Glomerular endothelial cell (primary cell): ENCODE measurements around the gene DSG2. TPM values are rescaled to one million over a fixed set of nuclear protein-coding genes. Genes with fewer than 3 reads are reported as not detected.

Experiments
- DNase-seq: peaks from one replicate; pipeline ENCODE4 v3.0.0-alpha.2; 2011; ENCODE audit warnings: low read depth, low spot score; ENCODE audit errors: extremely low read depth
- total RNA-seq: library from RNA; depleted of rRNA; stranded (reverse); fragments of >200 nt; gene quantifications from 2 replicates; pipeline ENCODE4 v1.2.3, GENCODE V29; 2015

The DSG2 gene
- total RNA-seq, 1 donor from 2014 or later, result 15.5 TPM

DNA sequence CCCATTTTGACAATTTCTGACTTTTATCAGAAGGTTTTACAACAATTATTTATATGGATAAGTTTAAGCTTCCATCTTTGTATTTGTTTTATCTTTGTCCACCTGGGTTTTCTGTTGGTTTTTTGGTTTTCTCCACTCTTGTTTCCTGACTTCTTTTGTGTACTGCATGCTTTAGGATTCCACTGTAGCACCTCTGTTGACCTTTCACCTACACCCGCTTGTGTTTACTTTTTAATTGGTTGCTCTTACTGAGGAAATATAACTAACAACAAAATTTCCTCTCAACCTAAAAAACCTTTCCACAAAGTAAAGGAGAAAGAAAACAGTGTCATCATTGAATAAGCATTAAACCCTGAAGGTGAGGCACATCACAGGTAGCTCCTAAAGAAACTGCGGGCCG lies 53.9 kb downstream of the DSG2 start:
- no peak for DNase-seq

DNA sequence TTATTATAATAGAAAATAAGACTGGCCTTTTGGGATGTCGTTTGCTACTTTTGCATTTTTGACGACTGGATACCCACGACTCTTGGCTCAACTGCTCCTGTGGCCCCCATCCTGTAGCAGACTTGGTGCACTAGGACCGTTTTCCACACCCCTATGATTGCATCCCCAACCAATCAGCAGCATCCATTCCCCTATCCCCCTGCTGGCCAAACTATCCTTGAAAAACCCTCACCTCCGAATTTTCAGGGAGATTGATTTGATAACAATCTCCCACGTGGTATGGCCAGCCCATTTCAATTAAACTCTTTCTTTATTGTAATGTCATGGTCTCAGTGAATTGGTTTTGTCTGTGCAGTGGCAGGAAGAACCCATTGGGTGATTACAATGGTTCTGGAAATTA lies 55.8 kb downstream of the DSG2 start:
- DNase-seq, result no peak

DNA sequence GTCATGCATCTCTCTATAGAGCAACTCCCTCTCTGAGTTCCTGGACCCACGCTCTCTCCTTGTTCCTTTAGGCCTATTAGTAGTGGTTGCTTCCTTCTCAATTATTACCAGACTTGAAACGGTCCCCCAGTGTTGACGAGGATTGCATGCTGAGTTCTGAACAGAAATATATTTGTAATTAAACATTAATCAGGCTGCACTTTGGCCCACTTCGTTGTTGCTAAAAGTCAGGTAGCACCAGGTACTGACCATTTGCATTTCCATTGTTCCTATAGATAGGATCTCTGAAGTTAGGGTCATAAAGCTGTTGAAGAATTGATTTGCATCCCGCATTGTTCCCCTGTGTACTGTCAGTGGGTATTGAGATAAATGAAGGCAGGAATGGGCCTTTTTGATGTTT lies 56.8 kb downstream of the DSG2 start:
- DNase-seq, result no peak

DNA sequence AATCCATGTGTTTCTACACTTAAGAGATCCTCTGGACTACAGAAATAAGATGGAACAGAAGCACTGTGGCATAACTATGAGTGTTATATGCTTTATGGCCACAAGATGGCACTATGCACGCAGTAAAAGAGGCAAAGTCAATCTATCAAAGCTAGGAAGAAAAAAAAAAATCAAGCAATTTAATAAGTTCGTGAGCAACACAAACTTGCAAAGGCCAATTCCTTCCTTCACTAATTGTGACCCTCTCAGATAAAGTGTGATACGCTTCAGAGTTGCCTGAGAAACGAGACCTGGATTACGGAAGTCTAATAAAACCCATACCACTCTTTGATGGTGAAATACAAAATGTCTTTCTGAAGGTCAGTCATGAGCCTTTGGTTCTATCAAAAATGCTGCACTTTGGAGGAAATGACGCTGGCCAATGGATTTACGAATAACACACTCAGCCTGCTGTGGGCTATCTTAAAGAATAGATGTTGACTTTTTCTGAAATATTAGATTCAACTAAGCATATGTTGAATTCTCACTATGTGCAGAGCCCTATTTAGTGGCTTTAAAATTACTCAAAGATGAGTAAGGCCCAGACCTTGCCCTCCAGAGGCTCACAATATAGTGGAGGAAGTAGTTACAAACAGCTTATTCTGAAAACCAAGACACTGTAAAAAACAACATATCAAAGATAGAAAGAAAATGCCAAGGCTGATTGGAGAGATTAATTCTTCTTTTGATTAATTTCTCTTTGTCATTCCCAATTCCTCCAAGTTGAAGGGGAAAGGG lies 58.2 kb downstream of the DSG2 start:
- peak; percentile 51 for DNase-seq

DNA sequence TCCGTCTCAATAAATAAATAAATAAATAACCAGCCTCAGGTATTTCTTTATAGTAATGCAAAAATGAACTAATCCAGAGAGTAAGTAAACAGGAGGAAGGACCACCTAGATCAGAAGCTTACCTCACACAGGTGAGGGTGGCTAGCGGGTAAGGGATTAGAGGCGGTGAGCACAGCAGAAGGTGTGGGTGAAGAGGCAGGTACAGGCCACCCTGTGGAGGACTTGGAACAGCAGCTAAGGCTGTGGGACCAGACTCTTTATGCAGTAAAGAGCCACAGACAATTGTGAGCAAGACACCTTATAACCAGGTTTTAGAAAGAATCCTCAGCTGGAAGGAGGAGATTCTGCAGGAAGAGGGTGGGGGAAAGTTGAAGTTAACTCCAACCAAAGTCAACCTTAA lies 59.5 kb downstream of the DSG2 start:
- DNase-seq, result no peak

DNA sequence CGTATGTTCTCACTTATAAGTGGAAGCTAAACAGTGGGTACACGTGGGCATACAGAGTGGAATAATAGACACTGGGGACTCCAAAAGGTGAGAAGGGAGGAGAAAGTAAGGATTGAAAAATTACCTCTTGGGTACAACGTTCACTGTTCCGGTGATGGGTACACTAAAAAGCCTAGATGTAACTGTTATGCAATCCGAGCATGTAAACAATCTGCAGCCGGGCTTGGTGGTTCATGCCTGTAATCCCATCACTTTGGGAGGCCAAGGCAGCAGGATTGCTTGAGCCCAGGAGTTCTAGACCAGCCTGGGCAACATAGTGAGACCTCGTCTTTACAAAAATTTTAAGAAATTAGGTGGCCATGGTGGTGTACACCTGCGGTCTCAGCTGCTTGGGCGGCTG lies 60.6 kb downstream of the DSG2 start:
- DNase-seq, result no peak

DNA sequence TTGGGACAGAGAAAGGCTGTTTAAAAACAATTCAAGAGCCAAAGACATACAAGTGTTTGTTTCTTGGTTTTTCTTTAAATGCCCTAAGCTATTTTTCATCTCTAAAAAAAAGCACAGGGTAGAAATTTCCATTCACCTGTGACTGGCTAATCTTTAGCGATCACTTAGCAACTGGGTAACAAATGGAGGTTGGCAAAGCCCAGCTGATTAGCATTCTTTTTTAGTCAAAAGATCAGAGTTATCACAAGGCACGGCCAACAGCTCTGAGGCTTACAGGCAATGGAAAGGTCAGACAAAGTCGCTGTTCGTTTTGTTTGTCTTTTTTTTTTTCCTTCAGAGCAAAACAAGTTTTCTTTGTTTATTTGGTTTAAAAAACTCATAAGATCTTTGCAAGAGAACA lies 64.7 kb downstream of the DSG2 start:
- no peak for DNase-seq

DNA sequence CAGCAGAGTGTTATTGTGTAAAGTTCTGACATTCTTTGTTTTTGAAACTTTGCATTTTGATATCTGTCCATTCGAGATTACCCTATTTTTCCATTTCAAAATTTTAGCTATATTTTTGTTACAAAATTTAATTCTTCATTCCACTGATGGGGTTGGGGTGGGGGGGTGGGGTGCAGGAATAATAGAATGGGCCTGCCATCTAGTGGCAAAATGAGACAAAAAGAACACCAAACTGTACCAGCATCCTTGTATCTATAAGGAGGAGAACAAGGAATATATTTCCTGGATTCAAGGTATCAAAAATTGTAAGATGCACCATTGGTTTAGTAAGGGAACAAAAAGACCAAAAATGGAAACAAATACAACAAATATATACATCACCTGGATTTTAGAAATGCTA lies 65.8 kb downstream of the DSG2 start:
- DNase-seq, result no peak

DNA sequence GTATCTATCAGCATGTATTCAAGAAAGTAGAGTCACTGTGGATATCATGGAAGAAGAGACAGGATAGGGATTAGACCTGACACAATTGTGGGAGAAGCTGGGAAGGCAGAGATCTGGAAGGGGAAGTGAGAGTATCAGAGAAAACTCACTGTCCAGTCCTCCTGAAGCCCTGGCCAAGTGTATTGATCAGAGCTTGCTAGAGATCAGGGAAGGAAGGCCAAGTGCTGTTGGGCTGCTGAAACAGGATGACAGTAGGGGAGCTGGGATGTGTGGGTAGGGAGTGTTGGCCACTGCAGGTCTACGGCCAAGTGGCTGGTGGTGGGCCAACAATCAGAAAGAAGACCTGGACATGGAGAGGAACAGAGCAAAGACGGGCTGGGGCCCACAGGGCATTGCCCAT lies 67.4 kb downstream of the DSG2 start:
- no peak for DNase-seq

DNA sequence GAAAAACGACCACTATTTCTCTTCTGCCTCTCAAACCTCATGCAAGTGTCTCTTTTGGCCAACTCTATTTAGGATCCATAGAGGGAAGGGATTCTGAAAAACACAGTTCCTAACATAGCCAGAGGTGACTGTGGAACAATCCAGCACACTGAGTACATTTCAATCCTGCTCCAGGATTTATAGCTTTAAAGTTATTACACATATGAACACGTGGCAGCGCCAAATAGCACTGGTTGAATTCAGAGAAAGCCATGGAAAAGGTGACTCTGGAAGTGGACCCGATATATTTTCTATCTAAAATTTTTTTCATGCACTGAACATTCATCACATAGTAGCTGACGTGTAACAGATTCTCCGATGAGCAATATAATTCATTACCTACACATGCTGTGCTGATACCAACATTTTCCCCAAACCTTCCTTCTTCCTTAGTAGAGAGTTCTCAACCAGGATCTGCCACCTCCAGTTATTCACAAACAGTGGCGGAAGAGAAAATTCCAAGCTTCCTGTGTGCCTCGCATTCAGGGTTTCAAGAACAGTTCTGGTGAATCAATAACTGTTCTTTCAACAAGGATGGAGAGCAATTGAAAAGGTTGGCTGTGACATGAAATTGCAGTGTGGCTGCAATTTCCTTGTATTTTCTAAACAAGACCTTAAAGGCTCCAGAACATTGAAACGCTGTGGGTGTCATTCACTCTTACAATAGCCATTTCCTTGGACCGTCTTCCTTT lies 68.0 kb downstream of the DSG2 start:
- no peak for DNase-seq

DNA sequence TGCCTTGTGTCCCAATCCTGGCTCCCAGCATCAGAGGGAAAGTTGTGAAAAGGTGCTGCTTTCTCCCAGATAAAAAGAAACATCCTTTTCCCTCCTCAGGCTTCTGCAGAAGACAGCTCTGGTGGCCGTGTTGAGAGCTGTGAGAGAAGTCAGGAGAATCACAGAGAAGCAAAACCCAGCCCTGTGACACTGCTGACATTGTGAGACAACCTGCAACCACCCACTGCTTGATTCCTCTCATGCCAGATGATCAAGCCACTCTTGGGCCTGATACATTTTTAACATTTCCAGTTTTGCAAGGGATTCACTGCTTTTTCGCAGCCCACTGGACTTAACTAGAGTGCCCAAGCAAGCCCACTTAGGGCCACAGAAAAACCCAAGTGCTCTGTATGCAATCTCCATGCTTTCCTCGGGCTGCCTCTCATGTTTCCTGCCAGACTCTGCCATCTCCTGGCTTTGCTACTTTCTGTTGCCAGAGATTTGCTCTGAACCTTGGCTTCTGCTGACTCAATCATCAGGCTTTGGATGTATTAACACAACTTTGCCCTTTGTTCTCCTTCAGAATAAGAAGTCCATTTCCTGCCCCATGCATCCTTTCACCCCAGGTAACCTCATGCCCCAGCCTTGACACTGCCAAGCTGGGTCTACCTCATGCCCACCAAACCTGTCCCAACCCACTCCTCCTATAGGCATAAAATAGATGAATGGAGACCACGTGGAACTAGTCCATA lies 68.8 kb downstream of the DSG2 start:
- DNase-seq, result no peak

DNA sequence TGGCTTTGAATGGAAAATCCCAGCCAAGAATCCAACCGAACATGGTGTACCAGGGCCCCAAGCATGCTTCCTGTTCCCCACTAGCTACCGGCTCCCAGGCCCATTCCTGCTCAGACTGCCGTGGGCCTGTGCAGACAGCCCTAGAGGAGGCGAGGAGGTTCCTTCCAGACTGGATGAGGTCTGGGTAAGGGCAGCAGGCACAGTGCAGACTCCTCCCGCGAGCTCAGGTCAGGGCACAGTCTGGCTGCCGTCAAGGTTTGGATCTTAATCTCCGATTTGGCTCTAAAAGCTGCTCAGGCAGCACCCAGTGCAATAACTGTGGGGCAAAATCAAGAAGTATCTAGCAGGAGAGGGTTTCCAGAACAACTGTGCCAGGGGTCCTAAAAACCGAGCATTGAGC lies 74.4 kb downstream of the DSG2 start:
- DNase-seq, result no peak

DNA sequence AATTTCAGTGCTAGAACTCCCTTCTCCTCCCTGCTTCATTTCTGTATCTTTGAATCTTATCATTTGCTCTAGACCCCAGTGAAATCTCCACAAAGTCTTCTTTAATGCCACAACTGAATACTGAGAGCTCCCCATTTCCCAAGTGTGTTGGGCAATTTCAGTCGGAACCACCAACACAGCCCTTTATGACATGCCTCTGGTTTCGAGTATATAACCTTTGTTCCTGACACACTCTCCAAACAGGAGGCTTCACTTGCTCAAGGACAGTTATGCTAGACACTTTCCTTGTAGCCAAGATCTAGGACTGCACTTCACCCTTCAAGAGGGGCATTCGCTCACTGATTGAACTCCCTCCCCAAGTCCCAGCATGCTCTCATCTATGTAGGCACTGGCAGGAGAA lies 75.1 kb downstream of the DSG2 start:
- DNase-seq, result no peak

DNA sequence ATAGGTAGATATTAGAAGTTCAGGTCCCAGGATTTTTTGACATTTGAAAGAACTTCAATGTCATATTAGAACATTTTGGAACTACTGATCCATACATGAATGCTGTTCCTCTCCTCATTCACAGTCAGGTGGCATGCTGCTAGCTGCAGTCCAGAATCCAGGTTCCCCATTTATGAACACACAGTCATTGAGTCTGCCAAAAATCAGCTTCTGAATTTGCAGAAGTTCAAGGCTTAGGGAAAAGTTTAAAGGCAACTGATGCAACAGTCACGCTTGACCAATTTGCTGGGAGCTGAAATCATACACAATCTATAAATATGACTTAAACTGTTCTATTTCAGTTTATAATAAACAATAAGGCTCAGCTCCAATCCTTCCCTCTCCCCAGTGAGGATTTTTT lies 76.4 kb downstream of the DSG2 start:
- DNase-seq, result no peak

DNA sequence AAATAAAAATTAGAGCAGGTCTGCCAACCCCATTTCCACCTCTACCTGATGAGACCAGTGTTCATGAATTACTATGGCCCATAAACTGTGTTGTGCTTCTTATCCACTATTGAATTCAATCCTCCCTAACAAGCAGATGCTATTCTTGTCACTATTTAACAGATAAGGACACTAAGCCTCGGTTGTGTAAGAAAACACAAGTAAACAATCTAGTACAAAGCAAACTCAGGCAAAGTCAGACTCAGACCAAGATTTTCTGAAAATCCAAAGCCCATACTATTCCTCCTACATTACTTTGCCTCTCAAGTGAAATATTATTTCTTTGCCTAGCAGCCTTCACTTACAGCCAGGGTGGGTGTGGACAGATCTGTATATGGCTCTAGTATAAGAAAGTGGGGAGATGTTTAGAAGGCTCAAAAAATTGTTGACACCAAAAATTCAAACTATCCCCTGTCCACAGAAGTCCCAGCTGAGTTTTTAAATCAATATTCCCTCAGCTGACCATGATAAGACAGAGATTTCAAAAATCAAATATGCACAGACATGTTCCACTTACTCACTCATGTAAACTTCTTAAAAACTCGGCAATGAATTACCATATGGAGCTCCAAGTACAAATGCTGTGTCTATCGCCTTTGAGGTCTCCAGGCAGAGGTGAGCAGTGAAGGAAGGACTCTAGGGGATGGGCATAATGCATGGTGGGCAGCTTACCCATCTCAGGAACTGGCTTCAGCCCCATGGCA lies 77.7 kb downstream of the DSG2 start:
- no peak for DNase-seq

DNA sequence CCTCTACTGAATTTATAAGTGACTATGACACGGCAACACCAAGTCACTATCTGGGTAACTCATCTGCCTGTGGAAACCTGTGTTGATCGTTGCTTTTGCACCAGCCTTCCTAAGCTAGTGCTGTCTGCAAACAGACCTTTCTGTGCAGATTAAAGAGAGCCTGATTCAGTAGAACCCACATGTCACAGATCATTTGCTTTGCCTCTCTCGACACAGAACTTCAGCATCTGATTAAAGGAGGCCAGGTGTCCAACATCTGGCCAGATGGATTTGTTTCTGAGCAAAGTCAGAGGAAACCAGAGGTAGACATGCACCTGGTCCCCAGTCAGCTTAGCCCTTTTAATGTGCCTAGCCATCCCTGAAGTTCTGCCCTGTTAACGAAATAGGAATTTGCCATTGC lies 78.7 kb downstream of the DSG2 start:
- DNase-seq, result no peak

DNA sequence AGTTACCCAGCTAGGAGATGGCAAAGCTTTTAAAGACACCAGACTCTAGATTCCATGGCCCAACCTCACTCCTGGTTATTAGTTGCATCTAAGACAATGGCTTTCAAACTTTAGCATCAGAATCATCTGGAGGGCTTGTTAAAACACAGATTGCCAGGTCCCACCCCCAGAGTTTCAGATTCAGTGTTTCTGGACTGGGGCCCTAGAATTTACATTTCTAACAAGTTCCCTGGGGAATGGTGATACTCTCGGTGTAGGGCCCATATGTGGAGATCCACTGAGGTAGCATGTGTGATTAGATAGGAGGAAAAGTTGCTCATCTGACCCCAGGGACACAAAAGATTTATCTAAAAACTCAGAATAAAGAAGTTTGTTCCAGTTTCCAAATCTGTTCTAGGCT lies 79.2 kb downstream of the DSG2 start:
- no peak for DNase-seq

DNA sequence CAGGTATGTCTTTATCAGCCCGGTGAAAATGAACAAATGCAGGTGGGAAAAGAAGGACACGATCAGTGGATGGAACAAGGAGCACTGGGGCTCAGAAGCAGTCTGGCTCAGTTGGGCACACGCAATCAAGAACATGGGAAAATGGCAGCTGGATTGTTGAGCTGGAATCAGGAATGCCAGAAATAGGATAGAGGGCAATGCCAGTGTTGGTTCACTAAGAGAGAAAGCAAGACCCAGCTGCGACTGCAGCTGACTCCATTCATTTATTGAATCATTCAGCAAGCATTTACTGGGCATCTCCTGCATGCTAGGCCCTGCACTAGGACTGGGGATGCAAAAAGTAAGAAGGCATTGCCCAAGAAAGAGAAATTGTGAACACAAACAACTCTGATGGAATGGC lies 80.1 kb downstream of the DSG2 start:
- DNase-seq, result no peak

DNA sequence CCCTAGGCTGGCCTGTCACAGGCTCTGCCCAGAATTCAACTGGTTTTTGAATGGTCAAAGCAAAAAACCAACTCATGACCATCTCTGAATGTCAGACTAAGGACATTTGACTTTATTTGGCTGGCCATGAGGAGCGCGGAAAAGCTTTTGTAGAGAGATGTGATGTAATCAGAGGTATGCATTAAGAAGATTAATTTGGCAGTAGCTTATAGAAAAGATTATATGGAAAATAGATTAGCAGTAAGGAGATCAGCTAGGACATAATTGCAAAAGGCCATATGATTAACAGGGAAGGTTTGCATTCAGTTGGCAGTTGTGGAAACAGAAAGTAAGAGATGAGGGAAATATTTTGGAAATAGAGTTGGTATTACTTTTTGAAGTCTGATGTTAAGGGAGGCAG lies 81.4 kb downstream of the DSG2 start:
- no peak for DNase-seq

DNA sequence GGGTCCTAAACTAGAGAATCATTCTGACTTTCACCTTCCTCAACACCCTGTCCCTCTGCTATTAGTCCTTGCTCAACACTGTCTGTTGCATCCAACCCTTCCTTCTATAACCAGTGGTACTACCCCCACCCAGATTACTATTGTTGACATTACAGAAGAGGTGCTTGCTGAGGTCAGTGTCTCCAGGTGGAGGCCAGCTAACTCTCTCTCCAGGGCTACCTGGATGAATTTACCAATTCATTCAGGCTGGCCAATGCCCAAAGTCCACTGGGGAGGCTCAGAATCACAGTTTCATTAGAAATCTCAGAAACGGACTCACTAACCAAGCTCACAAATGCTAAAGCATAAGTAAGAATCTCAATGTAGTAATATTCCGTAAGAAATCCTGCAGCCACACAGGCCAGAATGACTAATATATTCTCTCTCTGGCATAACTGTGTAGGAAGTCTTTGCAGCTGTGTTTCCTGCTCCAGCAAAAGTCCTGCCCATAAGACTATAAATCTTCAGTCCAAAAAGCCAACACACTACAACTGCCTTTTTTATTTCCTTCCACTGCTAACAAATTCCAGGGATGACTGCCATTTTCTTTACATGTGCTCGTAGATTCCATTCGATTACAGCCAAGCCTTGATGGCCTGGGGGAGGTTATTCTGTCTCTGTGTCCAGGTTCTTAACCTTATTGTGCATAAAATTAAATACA lies 83.7 kb downstream of the DSG2 start:
- DNase-seq, result peak; percentile 39
